SK-N-MC (cell line): ENCODE data around the gene MAMLD1.

Experiments
- EZH2 ChIP-seq: fragments of 200-600 bp; sonication (generic); IDR thresholded peaks from one replicate; pipeline ENCODE4 v1.6.1; 2017; ENCODE audit warnings: antibody characterized with exemption
- FOXP2 ChIP-seq: optimal IDR thresholded peaks from 2 replicates; pipeline ENCODE3; 2011; ENCODE audit warnings: mild to moderate bottlenecking, moderate library complexity; ENCODE audit not compliant: insufficient read depth; ENCODE audit errors: extremely low read length, control extremely low read depth
- POLR2AphosphoS5 ChIP-seq: IDR thresholded peaks from 2 replicates; pipeline ENCODE4 v1.6.1; 2012; ENCODE audit warnings: mild to moderate bottlenecking, low read depth, low read length, borderline replicate concordance

GRCh38 chrX:150506020-150506419 is 142.9 kb downstream of the MAMLD1 start:
- TF ChIP-seq FOXP2 = no peak
- TF ChIP-seq POLR2AphosphoS5 = no peak
- TF ChIP-seq EZH2 = no peak
